CD4-positive, alpha-beta T cell treated with Interleukin-15 for 1 hour (primary cell): Measurements from ENCODE around the gene ARFIP1.
A peak's percentile ranks its signal among the peaks of the same experiment; 100 is the strongest.
"Not testable (repeated sequence)": the region's sequence is repeated elsewhere in the genome, so short reads cannot be mapped to it uniquely, and the experiment has no call there.

ENCODE experiments used
- DNase-seq: peaks from one replicate; pipeline ENCODE4 v3.0.0-alpha.2; 2020

Gene ARFIP1

GRCh38 chr4:152779513-152780266, at the start of gene ARFIP1, which contains the start of gene TIGD4:
Gene ARFIP1 (plus strand): TSS chr4:152779954. CDS start chr4:152829634, 49,680 bp downstream.
Gene TIGD4 (minus strand): TSS chr4:152779730. CDS start chr4:152771004, 8,726 bp downstream.
- peak; percentile 93 for DNase-seq

DNA sequence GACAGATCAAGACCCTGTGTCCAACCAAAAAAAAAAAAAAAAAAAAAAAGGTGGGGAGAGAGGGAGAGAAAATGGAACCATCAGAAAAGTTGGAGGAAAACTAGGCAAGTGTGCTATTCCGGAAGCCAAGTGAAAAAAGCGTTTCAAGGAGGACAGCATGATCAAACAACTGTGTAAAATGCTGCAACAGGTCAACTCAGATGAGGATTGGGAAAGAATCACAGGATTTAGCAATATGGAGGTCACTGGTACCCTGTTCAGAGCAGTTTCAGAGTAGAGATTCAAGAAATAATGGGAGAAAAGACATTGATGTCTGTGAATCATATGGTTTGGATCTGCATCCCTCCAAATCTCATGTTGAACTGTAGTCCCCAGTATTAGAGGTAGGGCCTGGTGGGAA, 47.8 kb upstream of the ARFIP1 start:
- no peak for DNase-seq

DNA sequence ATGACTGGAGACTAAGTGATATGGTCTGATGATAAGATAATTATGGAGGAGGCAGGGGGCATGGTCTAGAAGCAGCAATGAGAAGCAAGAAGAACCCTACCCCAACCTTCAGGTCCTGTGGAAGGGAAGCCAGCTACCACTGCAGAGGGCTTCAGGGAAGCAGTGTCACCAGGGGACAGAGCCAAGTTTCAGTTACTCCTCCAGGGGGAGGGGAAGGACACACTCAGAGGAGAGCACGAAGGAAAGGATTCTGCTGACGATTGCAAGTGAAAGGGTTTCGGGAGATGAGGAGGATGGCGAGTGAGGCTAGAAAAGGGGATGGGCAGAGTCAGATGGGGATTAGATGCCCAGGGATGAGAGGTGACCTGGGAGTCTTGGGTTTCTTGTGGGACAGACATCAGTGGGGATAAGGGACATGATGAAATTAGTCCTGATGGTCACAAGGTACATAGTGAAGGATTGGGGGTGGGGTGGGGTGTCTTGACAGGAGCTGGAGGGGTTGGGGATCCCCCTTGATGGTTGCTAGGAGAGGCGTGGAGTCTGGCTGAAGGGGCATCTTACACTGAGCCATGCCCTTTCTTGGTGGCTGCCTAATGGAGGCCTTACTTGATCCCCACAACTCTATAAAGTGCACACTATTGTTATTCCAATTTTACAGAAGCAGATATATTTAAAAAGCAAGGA, 45.6 kb upstream of the ARFIP1 start:
- no peak for DNase-seq

GRCh38 chr4:152734699-152735050, 45.1 kb upstream of the ARFIP1 start:
- DNase-seq, result no peak

DNA sequence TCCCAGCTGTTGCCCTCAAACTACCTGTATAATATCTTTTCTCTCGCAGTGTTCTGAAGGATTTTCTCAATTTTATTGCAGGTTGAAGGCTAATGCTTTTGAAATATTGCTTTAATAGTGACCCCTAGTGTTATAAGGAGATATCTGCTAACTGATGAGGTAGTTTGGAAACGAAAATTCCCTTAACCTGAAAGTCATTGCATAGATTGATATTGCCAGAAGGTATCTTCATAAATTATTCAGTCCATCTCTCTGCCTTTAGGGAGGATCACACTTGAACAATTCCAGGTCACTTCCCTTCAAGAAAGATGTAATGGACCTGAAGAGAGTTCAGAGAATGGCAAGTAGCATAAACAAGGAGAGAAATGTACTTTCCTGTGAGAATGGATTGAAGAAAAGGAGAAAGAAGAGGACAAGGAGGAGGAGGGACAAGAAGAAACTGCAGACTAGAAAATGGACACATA, 44.3 kb upstream of the ARFIP1 start:
- no peak for DNase-seq

DNA sequence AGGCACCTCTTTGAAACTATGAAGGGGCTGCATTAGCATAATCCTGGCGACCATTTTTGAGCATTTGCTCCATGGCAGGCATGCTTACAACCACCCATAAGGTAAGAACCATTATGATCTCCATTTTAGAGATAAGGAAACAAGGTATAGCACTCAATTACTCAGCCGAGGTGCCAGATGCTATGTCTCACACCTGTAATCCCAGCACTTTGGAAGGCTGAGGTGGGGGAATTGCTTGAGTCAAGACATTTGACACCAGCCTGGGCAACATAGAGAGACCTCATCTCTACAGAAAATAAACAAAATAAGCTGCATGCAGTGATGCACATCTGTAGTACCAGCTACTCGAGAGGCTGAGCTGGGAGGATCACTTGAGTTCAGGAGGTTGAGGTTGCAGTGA, 43.8 kb upstream of the ARFIP1 start:
- no peak for DNase-seq

DNA sequence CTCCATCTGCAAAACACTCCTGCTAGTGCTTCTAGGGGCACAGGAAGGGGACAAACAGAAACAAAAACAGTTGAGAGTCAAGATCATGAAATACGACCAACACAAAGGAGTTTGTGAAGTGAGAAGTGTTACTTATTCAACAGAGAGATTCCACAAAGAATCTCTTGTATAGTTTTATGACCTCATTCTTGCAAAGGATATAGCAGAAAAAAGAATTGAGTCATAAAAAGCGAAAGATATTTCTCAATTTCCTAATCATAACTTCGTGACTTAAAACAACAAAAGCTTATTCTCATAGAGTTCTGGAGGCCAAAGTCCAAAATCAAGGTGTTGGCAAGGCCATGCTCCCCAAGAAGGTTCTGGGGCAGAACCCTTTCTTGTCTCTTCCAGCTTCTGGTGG, 40.9 kb upstream of the ARFIP1 start:
- no peak for DNase-seq

GRCh38 chr4:152747444-152747843, 32.3 kb upstream of the ARFIP1 start:
- no peak for DNase-seq

DNA sequence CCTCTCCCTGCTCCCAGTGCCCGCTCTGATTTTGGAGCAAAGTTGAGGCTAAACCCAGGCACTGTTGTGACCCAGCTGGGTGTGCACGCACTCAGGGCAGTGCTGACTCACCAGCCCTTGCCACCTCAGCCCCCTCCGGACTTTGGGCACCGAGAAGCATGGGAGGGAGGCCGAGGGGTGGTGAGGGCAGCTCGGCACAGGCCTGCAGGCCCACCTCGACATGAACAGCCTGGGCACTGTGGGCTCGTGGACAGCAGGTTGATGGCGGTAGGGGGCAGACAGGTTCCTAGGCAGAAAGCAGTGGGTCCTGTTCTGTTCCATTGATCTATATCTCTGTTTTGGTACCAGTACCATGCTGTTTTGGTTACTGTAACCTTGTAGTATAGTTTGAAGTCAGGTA, 31.1 kb upstream of the ARFIP1 start:
- no peak for DNase-seq

DNA sequence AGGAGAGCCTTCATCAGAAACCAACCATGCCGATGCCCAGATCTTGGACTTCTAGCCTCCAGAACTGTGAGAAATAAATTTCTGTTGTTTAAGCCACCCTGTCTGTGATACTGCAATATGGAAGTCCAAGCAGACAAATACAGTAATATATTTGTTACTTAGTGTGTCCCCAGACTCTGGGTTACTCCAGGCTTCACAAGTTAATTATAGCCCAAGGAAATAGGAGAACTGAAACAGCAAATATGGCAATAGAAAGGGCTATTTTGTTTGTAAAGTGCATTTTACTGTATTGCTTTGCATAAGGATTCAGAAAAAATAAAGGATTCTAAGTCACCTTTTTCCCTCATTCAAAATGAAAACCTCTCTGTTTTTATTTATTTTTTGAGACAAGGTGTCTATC, 16.0 kb upstream of the ARFIP1 start:
- no peak for DNase-seq

DNA sequence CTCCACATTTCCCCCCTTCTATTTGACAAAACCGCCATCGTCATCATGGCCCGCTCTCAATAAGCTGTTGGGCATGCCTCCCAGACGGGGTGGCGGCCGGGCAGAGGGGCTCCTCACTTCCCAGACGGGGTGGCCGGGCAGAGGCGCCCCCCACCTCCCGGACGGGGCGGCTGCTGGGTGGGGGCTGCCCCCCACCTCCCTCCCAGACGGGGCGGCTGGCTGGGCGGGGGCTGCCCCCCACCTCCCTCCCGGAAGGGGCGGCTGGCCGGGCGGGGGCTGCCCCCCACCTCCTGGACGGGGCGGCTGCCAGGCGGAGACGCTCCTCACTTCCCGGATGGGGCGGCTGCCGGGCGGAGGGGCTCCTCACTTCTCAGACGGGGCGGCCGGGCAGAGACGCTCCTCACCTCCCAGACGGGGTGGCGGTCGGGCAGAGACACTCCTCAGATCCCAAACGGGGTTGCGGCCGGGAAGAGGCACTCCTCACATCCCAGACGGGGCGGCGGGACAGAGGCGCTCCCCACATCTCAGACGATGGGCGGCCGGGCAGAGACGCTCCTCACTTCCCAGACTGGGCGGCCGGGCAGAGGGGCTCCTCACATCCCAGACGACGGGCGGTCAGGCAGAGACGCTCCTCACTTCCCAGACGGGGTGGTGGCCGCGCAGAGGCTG, 14.6 kb upstream of the ARFIP1 start:
- not testable (repeated sequence) for DNase-seq

DNA sequence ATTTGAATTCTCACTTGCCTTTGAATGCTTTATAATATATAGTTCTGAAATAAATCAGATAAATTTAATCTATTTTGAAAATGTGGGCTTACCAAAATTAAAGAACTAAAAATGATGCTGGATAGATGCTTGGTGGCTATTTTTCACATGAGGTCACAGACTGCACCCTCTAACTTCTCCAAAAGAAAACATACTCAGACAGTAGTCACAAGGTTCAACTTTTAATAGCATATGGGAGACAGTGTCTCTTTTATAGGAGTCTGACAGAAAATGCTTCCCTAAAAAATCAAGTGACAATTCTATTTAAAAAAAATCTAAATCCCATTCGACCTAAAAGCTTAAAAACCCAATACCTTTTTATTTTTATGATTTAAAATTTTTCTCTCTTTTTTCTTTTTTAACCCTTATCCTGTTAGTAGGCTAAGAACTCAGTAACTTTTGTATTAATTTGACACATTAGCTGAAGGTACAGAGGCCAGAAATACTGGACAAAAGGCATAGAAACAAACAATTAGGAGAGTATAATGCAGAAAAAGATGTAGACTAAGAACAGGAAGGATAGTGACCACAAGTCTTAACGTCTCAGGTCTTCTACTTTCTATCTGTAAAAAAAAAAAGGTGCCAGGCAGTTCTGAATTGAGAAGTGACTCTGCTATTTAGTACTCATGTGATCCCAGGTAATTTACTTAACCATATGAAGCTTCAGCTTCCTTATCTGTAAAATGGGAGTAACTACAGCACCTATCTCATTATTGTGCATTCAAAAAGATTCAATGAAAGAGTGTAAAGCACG, 7.8 kb upstream of the ARFIP1 start:
- DNase-seq, result no peak

GRCh38 chr4:152773339-152773738, 6.4 kb upstream of the ARFIP1 start:
- DNase-seq, result no peak

DNA sequence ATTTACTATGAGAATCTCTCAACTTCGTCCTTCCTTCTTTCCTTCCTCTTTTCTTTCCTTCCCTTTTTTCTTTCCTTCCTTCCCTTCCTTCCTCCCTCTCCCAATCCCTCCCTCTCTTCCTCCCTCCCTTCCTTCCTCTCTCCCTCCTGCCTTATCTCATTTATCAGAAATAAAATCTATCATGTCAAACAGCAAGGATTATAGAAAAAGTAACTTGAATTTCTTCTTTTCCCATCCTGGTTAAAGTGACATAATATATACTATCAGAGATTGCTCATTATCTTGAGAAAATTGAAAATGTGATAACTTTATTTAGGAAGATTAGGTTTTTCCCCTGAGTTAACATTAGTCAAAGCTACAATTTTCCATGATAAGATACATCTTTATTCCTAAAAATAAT, 5.8 kb upstream of the ARFIP1 start:
- no peak for DNase-seq

GRCh38 chr4:152776352-152776751, 3.4 kb upstream of the ARFIP1 start:
- no peak for DNase-seq

GRCh38 chr4:152777488-152777887, 2.3 kb upstream of the ARFIP1 start:
- DNase-seq, result no peak

- DNase-seq, result no peak
Measured at GRCh38 chr4:152778656-152779512, 870 bp upstream of the ARFIP1 start.

- DNase-seq, result no peak
Measured at GRCh38 chr4:152780267-152780778, 569 bp downstream of the ARFIP1 start.

DNA sequence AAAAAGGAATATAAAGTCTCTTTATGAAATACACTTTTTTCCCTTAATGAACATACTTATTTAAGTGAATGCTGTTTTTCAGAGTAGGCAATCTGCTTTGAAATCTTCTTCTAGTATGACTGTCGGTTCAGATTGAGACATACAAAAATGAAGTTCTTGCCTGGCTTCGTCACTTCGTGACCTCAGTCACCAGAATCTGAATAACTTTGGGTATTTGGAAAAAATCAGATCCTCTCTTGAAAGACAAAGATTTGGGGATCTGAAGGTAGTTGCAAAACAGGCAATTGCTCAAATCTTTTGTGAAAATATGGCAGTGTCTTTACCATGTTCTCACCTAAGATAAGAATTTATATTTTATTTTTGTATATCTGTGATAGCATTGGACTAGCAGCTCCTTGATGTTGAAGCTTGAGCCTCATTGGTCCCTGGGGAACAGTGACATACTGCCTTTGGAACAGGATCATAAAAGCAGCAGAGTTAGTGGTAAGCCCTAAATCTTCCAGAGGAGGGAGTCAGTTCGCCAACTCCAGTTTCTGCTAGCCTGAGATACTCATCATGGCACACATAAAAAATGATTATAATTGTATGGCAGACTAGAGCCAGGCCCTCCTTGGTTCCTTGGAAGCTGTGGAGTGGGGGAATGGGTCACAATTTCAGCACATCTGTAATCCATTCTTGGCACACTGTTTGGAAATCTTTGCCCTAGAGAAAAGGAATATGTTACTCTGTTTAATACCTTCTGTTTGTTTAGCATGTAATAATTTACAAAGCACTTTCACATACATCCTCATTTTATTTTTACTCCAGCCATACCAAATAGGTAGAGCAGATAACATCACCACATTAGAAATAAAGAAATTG, 5.0 kb downstream of the ARFIP1 start:
- no peak for DNase-seq
